Endothelial cell of umbilical vein (primary cell): ENCODE results near the gene ZP1. TPM values are rescaled to one million over a fixed set of nuclear protein-coding genes. Genes with fewer than 3 reads are reported as not detected.

Experiments used
- BruUV-seq: library from RNA; stranded (reverse); fragments of 400-500 nt; replicated peaks from 2 replicates; lab custom pipeline; 2021; lab: Mats Ljungman, UMichigan
- CTCF ChIA-PET: fragments of 300-600, 350-600 bp; sonication (Branson Sonifier 250); formaldehyde crosslinking; loops from one replicate; lab custom pipeline; 2021; ENCODE audit warnings: antibody characterized with exemption, inconsistent platforms; lab: Charles Lee
- POLR2A ChIA-PET: fragments of 300-600, 350-600 bp; sonication (Branson Sonifier 250); formaldehyde crosslinking; loops from one replicate; lab custom pipeline; 2021; ENCODE audit warnings: antibody characterized with exemption, inconsistent platforms; lab: Charles Lee
- DNase-seq: peaks from one replicate; pipeline ENCODE4 v3.0.0-alpha.2; 2011; ENCODE audit warnings: low read depth, low spot score
- FAIRE-seq: peaks from 2 replicates; lab custom pipeline; 2011; peaks lifted over from hg19 to GRCh38; lab: Jason Lieb, UNC
- H2AFZ ChIP-seq: 2 replicates; pipeline ENCODE4 v1.6.0; 2012; ENCODE audit warnings: low read depth, low read length, control low read depth, inconsistent platforms
- H3K27ac ChIP-seq: 2 replicates; pipeline ENCODE4 v1.5.1; 2011; ENCODE audit warnings: low read depth, mild to moderate bottlenecking, control low read depth, low read length, moderate library complexity; ENCODE audit not compliant: insufficient read depth
- H3K27me3 ChIP-seq, 2 experiments: 2 replicates each; pipeline versions ENCODE4 v1.6.0 to v1.6.1; 2011; ENCODE audit warnings: low read length in 2 of 2, mixed read lengths in 1 of 2; ENCODE audit not compliant: control insufficient read depth in 2 of 2, insufficient read depth in 2 of 2
- H3K36me3 ChIP-seq, 2 experiments: 2 replicates in 1 of 2; 3 replicates in 1 of 2; pipeline ENCODE4 v1.5.1; 2011; ENCODE audit warnings: low read length in 2 of 2, mild to moderate bottlenecking in 1 of 2, moderate library complexity in 1 of 2; ENCODE audit not compliant: control insufficient read depth in 2 of 2, insufficient read depth in 2 of 2; ENCODE audit errors: extremely low read depth in 1 of 2
- H3K4me1 ChIP-seq: 3 replicates; pipeline ENCODE4 v1.5.1; 2011; ENCODE audit warnings: mild to moderate bottlenecking, low read length; ENCODE audit not compliant: control insufficient read depth, insufficient read depth; ENCODE audit errors: extremely low read depth
- H3K4me2 ChIP-seq: 2 replicates; pipeline ENCODE4 v1.6.1; 2011; ENCODE audit warnings: low read length, control low read depth, mixed read lengths; ENCODE audit not compliant: insufficient read depth
- H3K4me3 ChIP-seq, 3 experiments: fragments of 200-600 bp in 1 of 3; sonication (generic), shearing (Covaris generic) in 1 of 3; replicated peaks in 1 of 3; 2 replicates each; pipeline ENCODE4 v1.5.1; 2011 to 2016; ENCODE audit warnings: control low read depth in 3 of 3, low read length in 3 of 3, mild to moderate bottlenecking in 2 of 3, inconsistent platforms in 1 of 3, low read depth in 1 of 3, moderate library complexity in 1 of 3; ENCODE audit not compliant: insufficient read depth in 1 of 3
- H3K79me2 ChIP-seq: 2 replicates; pipeline ENCODE4 v1.6.0; 2012; ENCODE audit warnings: low read length, inconsistent platforms; ENCODE audit not compliant: control insufficient read depth, insufficient read depth
- H3K9ac ChIP-seq: replicated peaks from 2 replicates; pipeline ENCODE3; 2011; ENCODE audit warnings: low read length, control low read depth; ENCODE audit not compliant: insufficient read depth; ENCODE audit errors: extremely low read depth
- H3K9me1 ChIP-seq: replicated peaks from 3 replicates; pipeline ENCODE4 v1.6.0; 2011; ENCODE audit warnings: mild to moderate bottlenecking, low read length; ENCODE audit not compliant: control insufficient read depth, insufficient read depth; ENCODE audit errors: extremely low read depth
- H3K9me3 ChIP-seq: replicated peaks from 2 replicates; pipeline ENCODE4 v1.5.1; 2012; ENCODE audit warnings: low read length, inconsistent platforms; ENCODE audit not compliant: control insufficient read depth, insufficient read depth
- H4K20me1 ChIP-seq: replicated peaks from 2 replicates; pipeline ENCODE3; 2011; ENCODE audit warnings: mild to moderate bottlenecking, low read length; ENCODE audit not compliant: control insufficient read depth, insufficient read depth; ENCODE audit errors: extremely low read depth
- EZH2 ChIP-seq: IDR thresholded peaks from 2 replicates; pipeline ENCODE4 v1.6.1; 2012; ENCODE audit warnings: borderline replicate concordance, low read depth, mild to moderate bottlenecking, moderate library complexity, low read length, inconsistent platforms; ENCODE audit not compliant: severe bottlenecking
- GATA2 ChIP-seq: IDR thresholded peaks from 2 replicates; pipeline ENCODE4 v1.7.0; 2011; ENCODE audit warnings: low read depth, mild to moderate bottlenecking, moderate library complexity, mixed read lengths, low read length; ENCODE audit not compliant: insufficient read length, insufficient read depth
- JUN ChIP-seq: IDR thresholded peaks from 2 replicates; pipeline ENCODE4 v1.6.1; 2011; ENCODE audit warnings: borderline replicate concordance, low read depth; ENCODE audit not compliant: insufficient read length, insufficient read depth
- POLR2A ChIP-seq: IDR thresholded peaks from 2 replicates; pipeline ENCODE4 v1.6.1; 2012; ENCODE audit warnings: low read depth, mild to moderate bottlenecking, control low read depth, low read length
- dilution Hi-C: fragments of 300-500 bp; cut with MboI; formaldehyde crosslinking; loops from one replicate; pipeline ENCODE4 v1.15.0; 2019; ENCODE audit warnings: low sequenced_read_pairs; ENCODE audit not compliant: extremely low pct_ligation_motif_present
- intact Hi-C: fragments of 100-400 bp; cut with micrococcal nuclease; formaldehyde crosslinking; loops from one replicate; pipeline ENCODE4 v1.10.0; 2022
- polyA plus RNA-seq, 4 experiments: library from polyadenylated mRNA; depleted of rRNA in 3 of 4; stranded (reverse) in 3 of 4; unstranded in 1 of 4; fragments of >200 nt; gene quantifications; 2 replicates each; pipeline versions ENCODE4 v1.2.1 to v1.2.3, GENCODE V29; 2011 to 2012; ENCODE audit warnings: missing spikeins in 1 of 4
- total RNA-seq: library from RNA; stranded (reverse); gene quantifications from 2 replicates; pipeline ENCODE4 v1.2.3, GENCODE V29; 2021
- TF ChIP-seq, protein P1 (sequence below): IDR thresholded peaks from 2 replicates; pipeline ENCODE4 v1.6.1; 2011; ENCODE audit not compliant: insufficient read depth, insufficient read length
- TF ChIP-seq, protein P2 (sequence below), 2 donors: IDR thresholded peaks; 1 replicate in 1 of 2; 2 replicates in 1 of 2; pipeline ENCODE4 v1.5.1; 2011; ENCODE audit warnings: low read length in 2 of 2, mild to moderate bottlenecking in 2 of 2, moderate library complexity in 2 of 2, control low read depth in 1 of 2, inconsistent platforms in 1 of 2, low read depth in 1 of 2; ENCODE audit not compliant: insufficient read depth in 1 of 2; ENCODE audit errors: extremely low read depth in 1 of 2

The ZP1 gene
- total and polyA plus RNA-seq, 2 donors (not counting 3 experiments of a cell fraction or from before 2014, with no cell fraction given) = not detected

DNA sequence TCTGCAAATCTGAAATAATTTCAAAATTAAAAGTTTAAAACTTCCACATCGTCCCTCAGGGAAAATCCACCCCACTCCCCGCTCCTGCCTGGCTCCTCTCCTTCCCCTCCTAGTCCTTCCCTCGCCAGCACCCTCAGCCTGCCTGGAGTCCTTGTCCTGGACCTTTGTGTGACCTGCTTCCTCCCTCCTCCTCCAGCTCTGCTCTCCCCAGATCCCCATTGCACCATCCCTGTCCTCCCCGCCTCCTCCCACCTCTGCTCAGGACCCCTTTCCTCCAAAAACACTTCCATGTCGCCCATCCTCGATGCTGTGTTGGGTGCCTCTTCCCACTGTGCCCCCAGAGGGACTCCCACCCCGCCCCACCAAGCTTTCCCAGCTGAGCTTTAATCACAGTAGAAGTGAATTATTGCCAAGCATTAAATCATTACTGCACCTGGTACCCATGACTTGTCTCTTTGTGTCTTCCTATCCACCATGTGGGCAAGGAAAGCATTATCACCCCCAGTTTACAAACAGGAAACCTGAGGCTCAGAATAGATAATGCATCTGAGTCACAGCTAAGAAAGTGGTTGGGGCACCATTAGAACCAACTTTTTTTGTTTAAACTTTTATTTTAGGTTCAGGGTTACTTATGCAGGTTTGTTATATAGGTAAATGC, 2.4 kb upstream of the ZP1 start:
- Histone ChIP-seq H3K4me3 (no peak overlapping the region), H3K9ac (no peak overlapping the region), H3K79me2 (no peaks in the 10 kb centered on the region), H3K27me3 (no peaks in the 10 kb centered on the region), H3K4me1 (no peaks in the 10 kb centered on the region), H3K9me1 (no peaks in the 10 kb centered on the region), H3K4me2 (no peak overlapping the region), H3K36me3 (no peaks in the 10 kb centered on the region), H4K20me1 (no peaks in the 10 kb centered on the region), H3K27ac (no peak overlapping the region), H3K9me3 (no peaks in the 10 kb centered on the region), H2AFZ (no peak overlapping the region)
- CTCF ChIA-PET = interaction anchor here (1.2 to 1.5 kb wide), 2 partner anchors 21 to 34 kb away, joined by 3 to 5 read pairs; no protein-coding TSS in a partner anchor
- DNase-seq (no peak), FAIRE-seq (no peak)
- BruUV-seq = no TSS peak
- TF ChIP-seq GATA2 (no peak), EZH2 (no peak), POLR2A (no peak), JUN (no peak)
- TF ChIP-seq, protein P1, sequence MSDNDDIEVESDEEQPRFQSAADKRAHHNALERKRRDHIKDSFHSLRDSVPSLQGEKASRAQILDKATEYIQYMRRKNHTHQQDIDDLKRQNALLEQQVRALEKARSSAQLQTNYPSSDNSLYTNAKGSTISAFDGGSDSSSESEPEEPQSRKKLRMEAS = no peak
- TF ChIP-seq, protein P2, sequence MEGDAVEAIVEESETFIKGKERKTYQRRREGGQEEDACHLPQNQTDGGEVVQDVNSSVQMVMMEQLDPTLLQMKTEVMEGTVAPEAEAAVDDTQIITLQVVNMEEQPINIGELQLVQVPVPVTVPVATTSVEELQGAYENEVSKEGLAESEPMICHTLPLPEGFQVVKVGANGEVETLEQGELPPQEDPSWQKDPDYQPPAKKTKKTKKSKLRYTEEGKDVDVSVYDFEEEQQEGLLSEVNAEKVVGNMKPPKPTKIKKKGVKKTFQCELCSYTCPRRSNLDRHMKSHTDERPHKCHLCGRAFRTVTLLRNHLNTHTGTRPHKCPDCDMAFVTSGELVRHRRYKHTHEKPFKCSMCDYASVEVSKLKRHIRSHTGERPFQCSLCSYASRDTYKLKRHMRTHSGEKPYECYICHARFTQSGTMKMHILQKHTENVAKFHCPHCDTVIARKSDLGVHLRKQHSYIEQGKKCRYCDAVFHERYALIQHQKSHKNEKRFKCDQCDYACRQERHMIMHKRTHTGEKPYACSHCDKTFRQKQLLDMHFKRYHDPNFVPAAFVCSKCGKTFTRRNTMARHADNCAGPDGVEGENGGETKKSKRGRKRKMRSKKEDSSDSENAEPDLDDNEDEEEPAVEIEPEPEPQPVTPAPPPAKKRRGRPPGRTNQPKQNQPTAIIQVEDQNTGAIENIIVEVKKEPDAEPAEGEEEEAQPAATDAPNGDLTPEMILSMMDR (IDR thresholded peaks at IDR 0.05; ENCODE audit: extremely low read depth in 1 of 2, insufficient read depth in 1 of 2, low read depth in 1 of 2, low read length in 2 of 2) = no peak
- POLR2A ChIA-PET = no interaction called here
- intact Hi-C loops = no loop called here
- dilution Hi-C loops = no loop called here
